ENCODE data around the gene PUS7. TPM values are rescaled to one million over a fixed set of nuclear protein-coding genes. Genes with fewer than 3 reads are reported as not detected.
A peak's percentile ranks its signal among the peaks of the same experiment; 100 is the strongest.

PUS7 gene
- total RNA-seq, 1 experiment from 2014 or later = 39.0 TPM

DNA sequence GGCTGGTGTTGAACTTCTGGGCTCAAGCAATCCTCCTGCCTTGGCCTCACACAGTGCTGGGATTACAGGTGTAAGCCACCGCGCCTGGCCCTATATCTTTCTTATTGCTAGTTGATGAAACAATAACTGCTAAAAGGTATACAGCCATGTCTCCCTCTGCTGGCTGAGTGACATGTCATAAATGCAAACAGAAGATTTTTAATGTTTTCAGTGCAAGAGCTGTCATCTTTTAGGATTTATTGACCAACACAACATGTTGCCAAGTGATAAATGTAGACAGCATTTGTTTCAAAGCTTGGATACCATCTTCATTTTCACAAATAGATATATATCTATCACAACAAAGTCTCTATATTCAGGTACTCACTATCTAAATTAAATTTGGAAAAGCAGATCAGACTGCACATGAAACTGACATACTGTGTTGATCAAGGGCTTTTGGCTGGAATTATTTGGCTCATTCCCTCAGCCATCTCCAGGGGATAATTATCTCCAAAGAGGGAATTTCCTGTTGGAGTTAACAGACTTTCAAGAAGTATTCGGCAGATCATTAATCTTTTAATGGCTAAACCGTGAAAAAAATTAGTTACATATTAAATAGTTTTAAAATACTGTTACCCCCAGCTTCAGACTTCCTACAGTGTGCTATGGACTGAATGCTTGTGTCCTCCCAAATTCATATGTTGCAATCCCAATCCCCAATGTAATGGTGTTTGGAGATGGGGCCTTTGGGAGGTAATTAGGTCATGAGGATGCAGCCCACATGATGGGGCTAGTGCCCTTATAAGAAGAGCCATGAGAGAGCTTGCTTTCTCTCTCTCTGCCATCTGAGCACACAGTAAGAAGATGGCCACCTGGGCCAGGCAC lies 92.1 kb downstream of the PUS7 start:
- ChIA-PET RAD21 (ENCODE audit: low non-redundant PET in 1 of 2, low total read pairs in 2 of 2, uncharacterized antibody in 2 of 2, unreplicated experiment in 2 of 2) (interaction anchor here in 1 of 2 experiments (0.9 kb wide), 1 partner anchor 448 kb away, joined by 3 read pairs; no protein-coding TSS in a partner anchor), POLR2A (no interaction called here), CTCF (interaction anchor here (0.6 to 2.9 kb wide), 11 partner anchors 14 to 449 kb away, joined by 3 to 8 read pairs (median 3); no protein-coding TSS in a partner anchor)
- Histone ChIP-seq H3K9me2 (ENCODE audit: insufficient read depth) (no peaks in the 10 kb centered on the region), H4K20me1 (ENCODE audit: insufficient read depth) (no peaks in the 10 kb centered on the region), H3K9ac (ENCODE audit: low read length) (no peak overlapping the region), H3K79me2 (ENCODE audit: insufficient read depth, low read length) (no peaks in the 10 kb centered on the region), H3K27ac (ENCODE audit: low read depth, low read length) (no peak overlapping the region), H3K4me2 (ENCODE audit: low read length) (no peak overlapping the region), H3K9me3 (ENCODE audit: control insufficient read depth in 1 of 2, insufficient read depth in 1 of 2, low read depth in 1 of 2, low read length in 2 of 2) (no peaks in the 10 kb centered on the region), H2AFZ (ENCODE audit: low read depth, low read length, poor library complexity, severe bottlenecking) (no peak overlapping the region), H3K4me1 (ENCODE audit: control insufficient read depth in 1 of 2, insufficient read depth in 2 of 2, low read length in 2 of 2) (no peaks in the 10 kb centered on the region), H3K4me3 (replicated peaks in 1 of 2; ENCODE audit: low read depth in 1 of 2, low read length in 2 of 2) (no peak overlapping the region), H3K27me3 (ENCODE audit: insufficient read depth, low read length) (no peaks in the 10 kb centered on the region), H3K36me3 (ENCODE audit: control insufficient read depth in 1 of 2, insufficient read depth in 2 of 2, low read length in 2 of 2) (no peaks in the 10 kb centered on the region)
- intact Hi-C loops (cut with micrococcal nuclease) = loop anchor here (2.0 to 5.0 kb wide), 3 partner anchors 277 to 507 kb away; no protein-coding TSS in a partner anchor
- no TSS peak for BruUV-seq (replicated peaks)
- DNase-seq (ENCODE audit: low read depth, low spot score) (peak; percentile 34), ATAC-seq (peak; percentile 85)
- TF ChIP-seq, protein P1, sequence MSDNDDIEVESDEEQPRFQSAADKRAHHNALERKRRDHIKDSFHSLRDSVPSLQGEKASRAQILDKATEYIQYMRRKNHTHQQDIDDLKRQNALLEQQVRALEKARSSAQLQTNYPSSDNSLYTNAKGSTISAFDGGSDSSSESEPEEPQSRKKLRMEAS (IDR thresholded peaks at IDR 0.05) = no peak
- TF ChIP-seq EGR1 (IDR thresholded peaks at IDR 0.05; ENCODE audit: low read depth) (no peak), EZH2 (IDR thresholded peaks at IDR 0.05) (no peak), SIN3A (IDR thresholded peaks at IDR 0.05; ENCODE audit: low read depth) (no peak), POLR2A (IDR thresholded peaks at IDR 0.05; ENCODE audit: borderline replicate concordance, extremely low read depth, insufficient read depth, insufficient read length) (no peak), FOSL1 (IDR thresholded peaks at IDR 0.05; ENCODE audit: low read depth) (no peak), JUND (IDR thresholded peaks at IDR 0.05) (no peak), YY1 (IDR thresholded peaks at IDR 0.05; ENCODE audit: extremely low read depth, insufficient replicate concordance, low read depth, low read length) (no peak), POLR2AphosphoS5 (IDR thresholded peaks at IDR 0.05; ENCODE audit: low read depth, low read length) (no peak), CEBPB (IDR thresholded peaks at IDR 0.05; ENCODE audit: low read depth) (no peak), SRF (IDR thresholded peaks at IDR 0.05; ENCODE audit: low read depth) (no peak), SP1 (IDR thresholded peaks at IDR 0.05; ENCODE audit: low read depth) (no peak), CBX3 (IDR thresholded peaks at IDR 0.05; ENCODE audit: low read depth) (0 out of 2 replicates have a peak, but pooled peaks have one; percentile 21), ELF1 (IDR thresholded peaks at IDR 0.05; ENCODE audit: borderline replicate concordance, low read depth) (no peak), ZFX (IDR thresholded peaks at IDR 0.05) (no peak), TCF7L2 (IDR thresholded peaks at IDR 0.05; ENCODE audit: borderline replicate concordance, extremely low read depth, insufficient read depth, insufficient read length) (no peak), RAD21 (IDR thresholded peaks at IDR 0.05; ENCODE audit: low read depth) (peak; percentile 84)
- TF ChIP-seq, protein P2, sequence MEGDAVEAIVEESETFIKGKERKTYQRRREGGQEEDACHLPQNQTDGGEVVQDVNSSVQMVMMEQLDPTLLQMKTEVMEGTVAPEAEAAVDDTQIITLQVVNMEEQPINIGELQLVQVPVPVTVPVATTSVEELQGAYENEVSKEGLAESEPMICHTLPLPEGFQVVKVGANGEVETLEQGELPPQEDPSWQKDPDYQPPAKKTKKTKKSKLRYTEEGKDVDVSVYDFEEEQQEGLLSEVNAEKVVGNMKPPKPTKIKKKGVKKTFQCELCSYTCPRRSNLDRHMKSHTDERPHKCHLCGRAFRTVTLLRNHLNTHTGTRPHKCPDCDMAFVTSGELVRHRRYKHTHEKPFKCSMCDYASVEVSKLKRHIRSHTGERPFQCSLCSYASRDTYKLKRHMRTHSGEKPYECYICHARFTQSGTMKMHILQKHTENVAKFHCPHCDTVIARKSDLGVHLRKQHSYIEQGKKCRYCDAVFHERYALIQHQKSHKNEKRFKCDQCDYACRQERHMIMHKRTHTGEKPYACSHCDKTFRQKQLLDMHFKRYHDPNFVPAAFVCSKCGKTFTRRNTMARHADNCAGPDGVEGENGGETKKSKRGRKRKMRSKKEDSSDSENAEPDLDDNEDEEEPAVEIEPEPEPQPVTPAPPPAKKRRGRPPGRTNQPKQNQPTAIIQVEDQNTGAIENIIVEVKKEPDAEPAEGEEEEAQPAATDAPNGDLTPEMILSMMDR (IDR thresholded peaks at IDR 0.05 in 2 of 3, conservative IDR thresholded peaks at IDR 0.05 in 1 of 3; ENCODE audit: borderline replicate concordance in 1 of 3, insufficient read depth in 1 of 3, low read depth in 2 of 3, low read length in 2 of 3) = peak; percentile 51 to 76 (median 66)
- TF ChIP-seq, protein P3, sequence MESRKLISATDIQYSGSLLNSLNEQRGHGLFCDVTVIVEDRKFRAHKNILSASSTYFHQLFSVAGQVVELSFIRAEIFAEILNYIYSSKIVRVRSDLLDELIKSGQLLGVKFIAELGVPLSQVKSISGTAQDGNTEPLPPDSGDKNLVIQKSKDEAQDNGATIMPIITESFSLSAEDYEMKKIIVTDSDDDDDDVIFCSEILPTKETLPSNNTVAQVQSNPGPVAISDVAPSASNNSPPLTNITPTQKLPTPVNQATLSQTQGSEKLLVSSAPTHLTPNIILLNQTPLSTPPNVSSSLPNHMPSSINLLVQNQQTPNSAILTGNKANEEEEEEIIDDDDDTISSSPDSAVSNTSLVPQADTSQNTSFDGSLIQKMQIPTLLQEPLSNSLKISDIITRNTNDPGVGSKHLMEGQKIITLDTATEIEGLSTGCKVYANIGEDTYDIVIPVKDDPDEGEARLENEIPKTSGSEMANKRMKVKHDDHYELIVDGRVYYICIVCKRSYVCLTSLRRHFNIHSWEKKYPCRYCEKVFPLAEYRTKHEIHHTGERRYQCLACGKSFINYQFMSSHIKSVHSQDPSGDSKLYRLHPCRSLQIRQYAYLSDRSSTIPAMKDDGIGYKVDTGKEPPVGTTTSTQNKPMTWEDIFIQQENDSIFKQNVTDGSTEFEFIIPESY (IDR thresholded peaks at IDR 0.05; ENCODE audit: extremely low read depth, insufficient replicate concordance, low read length) = no peak
- TF ChIP-seq, protein P4, sequence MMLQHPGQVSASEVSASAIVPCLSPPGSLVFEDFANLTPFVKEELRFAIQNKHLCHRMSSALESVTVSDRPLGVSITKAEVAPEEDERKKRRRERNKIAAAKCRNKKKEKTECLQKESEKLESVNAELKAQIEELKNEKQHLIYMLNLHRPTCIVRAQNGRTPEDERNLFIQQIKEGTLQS (IDR thresholded peaks at IDR 0.05) = no peak

Measured in HCT116 (cell line).